K562 (cell line): ENCODE measurements around the gene SHMT1. TPM values are rescaled to one million over a fixed set of nuclear protein-coding genes. Genes with fewer than 3 reads are reported as not detected.

Experiments
- ATAC-seq: fragments of 200-7000 bp; cut with Tn5 transposase; 3 replicates; pipeline ENCODE4 v1.9.1; 2020; ENCODE audit warnings: moderate library complexity
- BruUV-seq: library from RNA; stranded (reverse); fragments of 400-500 nt; replicated peaks from 2 replicates; lab custom pipeline; 2021; lab: Mats Ljungman, UMichigan
- CTCF ChIA-PET: fragments of 300-600 bp; formaldehyde crosslinking; extraction: SDS; loops from one replicate; lab custom pipeline; 2021; ENCODE audit warnings: low intra/inter-chr PET ratio; lab: Yijun Ruan, JAX
- POLR2A ChIA-PET: fragments of 300-600, 350-650 bp; sonication (Branson Sonifier 250); formaldehyde crosslinking; extraction: SDS; loops from one replicate; lab custom pipeline; 2021; ENCODE audit warnings: antibody characterized with exemption, inconsistent platforms; lab: Yijun Ruan, JAX
- DNase-seq, 4 experiments: peaks; one replicate each; pipeline versions ENCODE4 v3.0.0 to v3.0.0-alpha.2; 2011 to 2018; ENCODE audit warnings: low spot score in 3 of 4, mixed read lengths in 3 of 4; ENCODE audit errors: extremely low read depth in 1 of 4
- FAIRE-seq: peaks from 2 replicates; lab custom pipeline; 2011; peaks lifted over from hg19 to GRCh38; lab: Jason Lieb, UNC
- H2AFZ ChIP-seq: 2 replicates; pipeline ENCODE4 v1.6.0; 2011; ENCODE audit warnings: low read depth, low read length, control low read depth, inconsistent platforms
- H3K27ac ChIP-seq: fragments of 200-600 bp; 3 replicates; pipeline ENCODE4 v1.8.0; 2011; ENCODE audit warnings: low read depth, mild to moderate bottlenecking, control low read depth, inconsistent platforms, low read length, moderate library complexity, mixed read lengths; ENCODE audit errors: extremely low read depth
- H3K27me3 ChIP-seq, 2 experiments: fragments of 300-600 bp in 1 of 2; 2 replicates in 1 of 2; 3 replicates in 1 of 2; pipeline versions ENCODE4 v1.6.0 to v1.8.0; 2011; ENCODE audit warnings: inconsistent platforms in 2 of 2, low read length in 2 of 2, mild to moderate bottlenecking in 1 of 2, mixed read lengths in 1 of 2, moderate library complexity in 1 of 2; ENCODE audit not compliant: control insufficient read depth in 2 of 2, insufficient read depth in 2 of 2
- H3K36me3 ChIP-seq: fragments of 300-600 bp; 3 replicates; pipeline ENCODE4 v1.8.0; 2011; ENCODE audit warnings: mild to moderate bottlenecking, low read length, inconsistent platforms; ENCODE audit not compliant: control insufficient read depth, insufficient read depth
- H3K4me1 ChIP-seq, 2 experiments: fragments of 200-600 bp in 1 of 2; replicated peaks in 1 of 2; 2 replicates in 1 of 2; 3 replicates in 1 of 2; pipeline versions ENCODE4 v1.5.1 to v1.8.0; 2011; ENCODE audit warnings: inconsistent platforms in 2 of 2, low read length in 2 of 2, mild to moderate bottlenecking in 1 of 2, mixed read lengths in 1 of 2, moderate library complexity in 1 of 2; ENCODE audit not compliant: control insufficient read depth in 2 of 2, insufficient read depth in 2 of 2
- H3K4me2 ChIP-seq: 2 replicates; pipeline ENCODE4 v1.6.1; 2011; ENCODE audit warnings: low read length, control low read depth, inconsistent platforms, mixed read lengths; ENCODE audit not compliant: insufficient read depth
- H3K4me3 ChIP-seq: fragments of 200-600 bp; sonication (generic), shearing (Covaris generic); 2 replicates; pipeline ENCODE4 v1.5.1; 2016; ENCODE audit warnings: control low read depth, inconsistent platforms
- H3K79me2 ChIP-seq: fragments of 200-600 bp; 3 replicates; pipeline ENCODE4 v1.8.0; 2011; ENCODE audit warnings: low read length, inconsistent platforms; ENCODE audit not compliant: control insufficient read depth, insufficient read depth
- H3K9ac ChIP-seq, 2 experiments: 2 replicates each; pipeline versions ENCODE4 v1.6.0 to v1.6.1; 2011; ENCODE audit warnings: low read depth in 2 of 2, low read length in 2 of 2, control low read depth in 1 of 2, inconsistent platforms in 1 of 2, mild to moderate bottlenecking in 1 of 2, mixed read lengths in 1 of 2; ENCODE audit not compliant: insufficient read depth in 1 of 2
- H3K9me1 ChIP-seq: one replicate; pipeline ENCODE4 v1.6.0; 2011; ENCODE audit warnings: inconsistent platforms, mild to moderate bottlenecking, low read length, moderate library complexity; ENCODE audit not compliant: control insufficient read depth, insufficient read depth
- H3K9me3 ChIP-seq: replicated peaks from 2 replicates; pipeline ENCODE4 v1.5.1; 2011; ENCODE audit warnings: low read depth, low read length, inconsistent platforms; ENCODE audit not compliant: control insufficient read depth, insufficient read depth
- H4K20me1 ChIP-seq: replicated peaks from 2 replicates; pipeline ENCODE4 v1.6.1; 2011; ENCODE audit warnings: low read length, inconsistent platforms, mixed read lengths; ENCODE audit not compliant: control insufficient read depth, insufficient read depth
- KAT7 ChIP-seq: sonication (generic); formaldehyde crosslinking; IDR thresholded peaks from 2 replicates; pipeline ENCODE4 v1.8.0; 2022; ENCODE audit warnings: missing genetic modification reagents, mild to moderate bottlenecking, borderline replicate concordance
- SAFB ChIP-seq: fragments of 200-400 bp; formaldehyde crosslinking; IDR thresholded peaks from 2 replicates; pipeline ENCODE4 v1.6.1; 2017; ENCODE audit warnings: low read depth, low read length, borderline replicate concordance
- WGBS: fragments of 100-300 bp; shearing (Covaris generic); methylation state at CpG from one replicate; pipeline ENCODE4 v1.1.6; 2016; ENCODE audit warnings: low coverage, mixed read lengths; ENCODE audit not compliant: insufficient coverage; ENCODE audit errors: missing lambda C conversion rate; 5-methylcytosine and 5-hydroxymethylcytosine counted together
- in situ Hi-C: fragments of 300-500 bp; cut with MboI; formaldehyde crosslinking; loops from 4 replicates; pipeline ENCODE4 v1.15.0; 2018; ENCODE audit warnings: inconsistent platforms, mixed read lengths
- intact Hi-C: fragments of 100-400 bp; cut with micrococcal nuclease; formaldehyde crosslinking; loops from 2 replicates; pipeline ENCODE4 v1.14.2; 2022
- polyA plus RNA-seq, 8 experiments: library from polyadenylated mRNA; depleted of rRNA in 4 of 8; stranded (reverse) in 5 of 8; unstranded in 3 of 8; fragments of >200 nt; fragmentation: Nextera tagmentation in 2 of 8; fragmentation: Illumina TruSeq in 1 of 8; extraction: Ambion mirVana in 2 of 8; extraction: Trizol in 1 of 8; gene quantifications; 2 replicates each; pipeline versions ENCODE4 v1.2.1 to v1.2.3, GENCODE V29; 2011 to 2014; ENCODE audit warnings: inconsistent platforms in 1 of 8, missing spikeins in 1 of 8
- total RNA-seq, 7 experiments: library from RNA; depleted of rRNA in 6 of 7; stranded (reverse); fragments of >200 nt in 6 of 7; fragmentation: Illumina TruSeq in 2 of 7; extraction: Trizol in 2 of 7; gene quantifications; 2 replicates each; pipeline versions ENCODE4 v1.2.1 to v1.2.3, GENCODE V29; 2011 to 2021; ENCODE audit warnings: low replicate concordance in 1 of 7
- TF ChIP-seq, protein P1 (sequence below): sonication (generic); formaldehyde crosslinking; IDR thresholded peaks from 2 replicates; pipeline ENCODE4 v1.8.1; 2023; ENCODE audit warnings: missing genetic modification reagents, mild to moderate bottlenecking, borderline replicate concordance
- TF ChIP-seq, protein P2 (sequence below): fragments of 250-450 bp; sonication (Bioruptor Pico); IDR thresholded peaks from 2 replicates; pipeline ENCODE4 v1.8.0; 2022; ENCODE audit warnings: moderate library complexity, mild to moderate bottlenecking, inconsistent platforms
- TF ChIP-seq, protein P3 (sequence below): IDR thresholded peaks from 2 replicates; pipeline ENCODE4 v1.6.1; 2011; ENCODE audit warnings: borderline replicate concordance, low read depth, mild to moderate bottlenecking, moderate library complexity, low read length; ENCODE audit not compliant: insufficient read depth, poor library complexity, severe bottlenecking

The SHMT1 gene
- total and polyA plus RNA-seq, 9 of the 15 experiments (the other 6 are each of a cell fraction or from before 2014, with no cell fraction given), result 3.3 to 31.2 (median 23.3) TPM

DNA sequence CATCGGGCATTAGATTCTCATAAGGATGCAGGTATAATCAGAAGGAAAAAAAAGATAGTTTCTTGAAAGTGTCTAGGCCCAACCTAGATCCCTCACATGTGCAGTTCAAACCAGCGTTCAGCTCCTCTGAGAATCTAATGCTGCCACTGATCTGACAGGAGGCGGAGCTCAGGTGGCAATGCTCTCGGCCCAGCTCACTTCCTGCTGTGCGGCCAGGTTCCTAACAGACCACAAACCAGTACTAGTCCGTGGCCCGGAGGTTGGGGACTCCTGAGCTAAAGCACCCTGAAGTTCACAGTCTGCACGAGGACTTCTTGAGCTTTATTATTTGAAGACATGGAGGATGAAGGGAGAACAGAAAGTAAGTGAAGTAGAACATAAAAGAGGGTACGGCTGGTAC is 31.5 kb downstream of the SHMT1 start:
- DNase-seq (no peak), FAIRE-seq (no peak), ATAC-seq (no peak)
- Histone ChIP-seq H3K4me2 (no peak overlapping the region), H3K27me3 (no peaks in the 10 kb centered on the region), H3K9me3 (no peaks in the 10 kb centered on the region), H3K9me1 (no peaks in the 10 kb centered on the region), H3K4me3 (no peak overlapping the region), H4K20me1 (no peaks in the 10 kb centered on the region), H3K27ac (no peak overlapping the region), H3K36me3 (peaks cover 57% of the 10 kb centered on the region; the same call in 2 of the 3 replicates), H3K4me1 (no peaks in the 10 kb centered on the region; a peak in 1 of 5 replicates), H2AFZ (no peak overlapping the region), H3K9ac (no peak overlapping the region; a peak in 1 of 4 replicates), H3K79me2 (no peaks in the 10 kb centered on the region)
- CTCF ChIA-PET, result no interaction called here
- intact Hi-C loops (no loop called here), in situ Hi-C loops (no loop called here)
- WGBS, result 75% methylated on average over 8 of the region's 9 CpGs
- TF ChIP-seq, protein P1, sequence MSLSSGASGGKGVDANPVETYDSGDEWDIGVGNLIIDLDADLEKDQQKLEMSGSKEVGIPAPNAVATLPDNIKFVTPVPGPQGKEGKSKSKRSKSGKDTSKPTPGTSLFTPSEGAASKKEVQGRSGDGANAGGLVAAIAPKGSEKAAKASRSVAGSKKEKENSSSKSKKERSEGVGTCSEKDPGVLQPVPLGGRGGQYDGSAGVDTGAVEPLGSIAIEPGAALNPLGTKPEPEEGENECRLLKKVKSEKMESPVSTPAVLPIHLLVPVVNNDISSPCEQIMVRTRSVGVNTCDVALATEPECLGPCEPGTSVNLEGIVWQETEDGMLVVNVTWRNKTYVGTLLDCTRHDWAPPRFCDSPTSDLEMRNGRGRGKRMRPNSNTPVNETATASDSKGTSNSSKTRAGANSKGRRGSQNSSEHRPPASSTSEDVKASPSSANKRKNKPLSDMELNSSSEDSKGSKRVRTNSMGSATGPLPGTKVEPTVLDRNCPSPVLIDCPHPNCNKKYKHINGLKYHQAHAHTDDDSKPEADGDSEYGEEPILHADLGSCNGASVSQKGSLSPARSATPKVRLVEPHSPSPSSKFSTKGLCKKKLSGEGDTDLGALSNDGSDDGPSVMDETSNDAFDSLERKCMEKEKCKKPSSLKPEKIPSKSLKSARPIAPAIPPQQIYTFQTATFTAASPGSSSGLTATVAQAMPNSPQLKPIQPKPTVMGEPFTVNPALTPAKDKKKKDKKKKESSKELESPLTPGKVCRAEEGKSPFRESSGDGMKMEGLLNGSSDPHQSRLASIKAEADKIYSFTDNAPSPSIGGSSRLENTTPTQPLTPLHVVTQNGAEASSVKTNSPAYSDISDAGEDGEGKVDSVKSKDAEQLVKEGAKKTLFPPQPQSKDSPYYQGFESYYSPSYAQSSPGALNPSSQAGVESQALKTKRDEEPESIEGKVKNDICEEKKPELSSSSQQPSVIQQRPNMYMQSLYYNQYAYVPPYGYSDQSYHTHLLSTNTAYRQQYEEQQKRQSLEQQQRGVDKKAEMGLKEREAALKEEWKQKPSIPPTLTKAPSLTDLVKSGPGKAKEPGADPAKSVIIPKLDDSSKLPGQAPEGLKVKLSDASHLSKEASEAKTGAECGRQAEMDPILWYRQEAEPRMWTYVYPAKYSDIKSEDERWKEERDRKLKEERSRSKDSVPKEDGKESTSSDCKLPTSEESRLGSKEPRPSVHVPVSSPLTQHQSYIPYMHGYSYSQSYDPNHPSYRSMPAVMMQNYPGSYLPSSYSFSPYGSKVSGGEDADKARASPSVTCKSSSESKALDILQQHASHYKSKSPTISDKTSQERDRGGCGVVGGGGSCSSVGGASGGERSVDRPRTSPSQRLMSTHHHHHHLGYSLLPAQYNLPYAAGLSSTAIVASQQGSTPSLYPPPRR, result no peak
- TF ChIP-seq KAT7, result no peak
- TF ChIP-seq, protein P2, sequence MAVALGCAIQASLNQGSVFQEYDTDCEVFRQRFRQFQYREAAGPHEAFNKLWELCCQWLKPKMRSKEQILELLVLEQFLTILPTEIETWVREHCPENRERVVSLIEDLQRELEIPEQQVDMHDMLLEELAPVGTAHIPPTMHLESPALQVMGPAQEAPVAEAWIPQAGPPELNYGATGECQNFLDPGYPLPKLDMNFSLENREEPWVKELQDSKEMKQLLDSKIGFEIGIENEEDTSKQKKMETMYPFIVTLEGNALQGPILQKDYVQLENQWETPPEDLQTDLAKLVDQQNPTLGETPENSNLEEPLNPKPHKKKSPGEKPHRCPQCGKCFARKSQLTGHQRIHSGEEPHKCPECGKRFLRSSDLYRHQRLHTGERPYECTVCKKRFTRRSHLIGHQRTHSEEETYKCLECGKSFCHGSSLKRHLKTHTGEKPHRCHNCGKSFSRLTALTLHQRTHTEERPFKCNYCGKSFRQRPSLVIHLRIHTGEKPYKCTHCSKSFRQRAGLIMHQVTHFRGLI (CRISPR knock-in tag), result no peak
- no peak for TF ChIP-seq SAFB
- TF ChIP-seq, protein P3, sequence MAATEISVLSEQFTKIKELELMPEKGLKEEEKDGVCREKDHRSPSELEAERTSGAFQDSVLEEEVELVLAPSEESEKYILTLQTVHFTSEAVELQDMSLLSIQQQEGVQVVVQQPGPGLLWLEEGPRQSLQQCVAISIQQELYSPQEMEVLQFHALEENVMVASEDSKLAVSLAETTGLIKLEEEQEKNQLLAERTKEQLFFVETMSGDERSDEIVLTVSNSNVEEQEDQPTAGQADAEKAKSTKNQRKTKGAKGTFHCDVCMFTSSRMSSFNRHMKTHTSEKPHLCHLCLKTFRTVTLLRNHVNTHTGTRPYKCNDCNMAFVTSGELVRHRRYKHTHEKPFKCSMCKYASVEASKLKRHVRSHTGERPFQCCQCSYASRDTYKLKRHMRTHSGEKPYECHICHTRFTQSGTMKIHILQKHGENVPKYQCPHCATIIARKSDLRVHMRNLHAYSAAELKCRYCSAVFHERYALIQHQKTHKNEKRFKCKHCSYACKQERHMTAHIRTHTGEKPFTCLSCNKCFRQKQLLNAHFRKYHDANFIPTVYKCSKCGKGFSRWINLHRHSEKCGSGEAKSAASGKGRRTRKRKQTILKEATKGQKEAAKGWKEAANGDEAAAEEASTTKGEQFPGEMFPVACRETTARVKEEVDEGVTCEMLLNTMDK, result no peak
- POLR2A ChIA-PET, result interaction anchor here (0.7 kb wide), 1 partner anchor 16 kb away, joined by 3 read pairs; no protein-coding TSS in a partner anchor
- no TSS peak for BruUV-seq
